T-helper 17 cell (primary cell): ENCODE measurements around the gene CDH26. TPM values are rescaled to one million over a fixed set of nuclear protein-coding genes. Genes with fewer than 3 reads are reported as not detected.

Experiments
- ATAC-seq: fragments of 150-1000 bp; cut with Tn5 transposase; 2 replicates; pipeline ENCODE4 v1.10.0; 2021; ENCODE audit warnings: mild to moderate bottlenecking, moderate library complexity
- DNase-seq, 3 donors: peaks; one replicate each; pipeline versions ENCODE4 v3.0.0 to v3.0.0-alpha.2; 2020 to 2021
- H3K9me3 ChIP-seq: one replicate; pipeline ENCODE4 v1.7.0; 2013; ENCODE audit warnings: low read length, mild to moderate bottlenecking; ENCODE audit not compliant: control insufficient read depth, poor library complexity, severe bottlenecking
- H3K27ac Mint-ChIP-seq: one replicate; pipeline ENCODE4 v1.8.0; 2022; ENCODE audit warnings: mild to moderate bottlenecking, moderate library complexity, mixed read lengths
- H3K27me3 Mint-ChIP-seq: one replicate; pipeline ENCODE4 v1.8.0; 2022; ENCODE audit warnings: mixed read lengths
- H3K36me3 Mint-ChIP-seq: one replicate; pipeline ENCODE4 v1.8.0; 2022; ENCODE audit warnings: low read depth, mixed read lengths
- H3K4me1 Mint-ChIP-seq: one replicate; pipeline ENCODE4 v1.8.0; 2022; ENCODE audit warnings: mild to moderate bottlenecking, mixed read lengths
- H3K4me3 Mint-ChIP-seq: one replicate; pipeline ENCODE4 v1.8.0; 2022; ENCODE audit warnings: mild to moderate bottlenecking, moderate library complexity, mixed read lengths
- total RNA-seq, 4 donors: library from RNA in 2 of 4; stranded (reverse) in 2 of 4; gene quantifications; one replicate each; pipeline ENCODE4 v1.2.3 and lab custom pipeline; 2022 to 2026

Gene CDH26
- total RNA-seq, 2 donors from 2014 or later: 0.37 to 1.9 TPM

GRCh38 chr20:60062431-60063047 lies 104.3 kb downstream of the CDH26 start:
- Mint-ChIP-seq H3K27ac (peak overlapping the region; percentile 77), H3K4me1 (peaks cover 24% of the 10 kb centered on the region), H3K4me3 (no peak overlapping the region), H3K36me3 (peaks cover 2% of the 10 kb centered on the region), H3K27me3 (no peaks in the 10 kb centered on the region)
- DNase-seq (no peak), ATAC-seq (no peak)
- no peaks in the 10 kb centered on the region for H3K9me3 ChIP-seq

DNA sequence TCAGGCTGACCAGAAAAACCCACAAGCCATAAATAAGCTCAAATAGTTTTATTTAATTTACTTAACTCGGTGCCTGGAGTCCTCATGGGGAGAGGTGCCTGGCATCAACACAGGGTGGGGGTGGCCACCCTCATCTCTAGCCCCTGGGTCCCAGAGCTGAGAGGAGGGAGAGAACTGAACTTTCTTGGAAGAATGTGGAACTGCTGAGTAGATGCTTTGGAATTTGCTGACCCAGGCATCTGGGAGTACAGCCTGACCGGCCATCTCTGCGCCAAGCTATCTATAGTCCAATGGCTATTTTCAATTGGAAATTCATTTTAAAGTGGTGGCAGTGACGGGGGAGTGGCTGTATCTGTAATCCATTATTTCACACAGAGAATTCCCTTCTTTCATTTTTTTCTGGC lies 104.8 kb downstream of the CDH26 start:
- peaks cover 2% of the 10 kb centered on the region for H3K36me3 Mint-ChIP-seq

DNA sequence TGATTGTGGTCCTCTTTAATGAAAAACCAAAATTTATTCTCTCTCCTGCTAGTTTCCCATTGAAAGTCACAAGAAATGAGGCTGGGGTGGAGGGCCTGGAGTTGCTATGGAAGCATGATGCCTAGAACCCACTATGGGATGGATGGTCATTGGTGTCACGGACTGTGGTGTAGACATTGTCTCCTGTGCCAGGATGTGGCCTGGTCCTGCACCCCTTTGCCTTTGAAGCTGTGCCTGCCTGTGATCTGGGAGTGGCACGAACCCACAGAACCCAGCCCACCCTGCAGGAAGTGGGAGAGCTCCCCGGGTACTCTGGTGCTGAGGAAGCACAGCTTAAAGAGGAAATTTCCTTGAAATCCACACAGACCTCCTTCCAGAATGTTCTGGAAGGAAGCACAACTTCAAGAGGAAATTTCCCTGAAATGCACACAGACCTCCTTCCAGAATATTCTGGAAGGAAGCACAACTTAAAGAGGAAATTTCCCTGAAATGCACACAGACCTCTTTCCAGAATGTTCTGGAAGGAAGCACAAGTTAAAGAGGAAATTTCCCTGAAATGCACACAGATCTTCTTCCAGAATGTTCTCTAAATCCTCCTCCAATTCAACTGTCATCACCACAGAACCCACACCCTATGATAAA lies 105.6 kb downstream of the CDH26 start:
- Mint-ChIP-seq H3K36me3 (peaks cover 2% of the 10 kb centered on the region), H3K4me1 (peaks cover 17% of the 10 kb centered on the region), H3K27me3 (no peaks in the 10 kb centered on the region), H3K4me3 (peak overlapping the region; percentile 15), H3K27ac (no peak overlapping the region)
- DNase-seq: no peak
- ATAC-seq: no peak
- no peaks in the 10 kb centered on the region for H3K9me3 ChIP-seq

More for the DNA sequence above, 104.8 kb downstream of the CDH26 start:
- Mint-ChIP-seq H3K27ac (no peak overlapping the region), H3K4me1 (peaks cover 19% of the 10 kb centered on the region), H3K4me3 (peak overlapping the region; percentile 55), H3K27me3 (no peaks in the 10 kb centered on the region)
- ATAC-seq (no peak), DNase-seq (no peak)
- H3K9me3 ChIP-seq: no peaks in the 10 kb centered on the region

Other genes with a start within 250 kb of the CDH26 start
- 1 to 10 TPM; 5.3 to 6.0 TPM for gene SYCP2, start 24.8 kb upstream of the CDH26 start, total RNA-seq
- 1 to 10 TPM; 3.9 to 4.4 TPM for gene PPP1R3D, start 18.1 kb upstream of the CDH26 start, total RNA-seq
- 10 to 100 TPM; 16.8 to 21.4 TPM for gene FAM217B, start 18.0 kb upstream of the CDH26 start, total RNA-seq